GM04504 (cell line): ENCODE data around the gene C1GALT1.
"Not testable (repeated sequence)": the region's sequence is repeated elsewhere in the genome, so short reads cannot be mapped to it uniquely, and the experiment has no call there.

Experiments used
- DNase-seq: peaks from one replicate; pipeline ENCODE4 v3.0.0-alpha.2; 2012; ENCODE audit warnings: low read depth

The C1GALT1 gene

DNA sequence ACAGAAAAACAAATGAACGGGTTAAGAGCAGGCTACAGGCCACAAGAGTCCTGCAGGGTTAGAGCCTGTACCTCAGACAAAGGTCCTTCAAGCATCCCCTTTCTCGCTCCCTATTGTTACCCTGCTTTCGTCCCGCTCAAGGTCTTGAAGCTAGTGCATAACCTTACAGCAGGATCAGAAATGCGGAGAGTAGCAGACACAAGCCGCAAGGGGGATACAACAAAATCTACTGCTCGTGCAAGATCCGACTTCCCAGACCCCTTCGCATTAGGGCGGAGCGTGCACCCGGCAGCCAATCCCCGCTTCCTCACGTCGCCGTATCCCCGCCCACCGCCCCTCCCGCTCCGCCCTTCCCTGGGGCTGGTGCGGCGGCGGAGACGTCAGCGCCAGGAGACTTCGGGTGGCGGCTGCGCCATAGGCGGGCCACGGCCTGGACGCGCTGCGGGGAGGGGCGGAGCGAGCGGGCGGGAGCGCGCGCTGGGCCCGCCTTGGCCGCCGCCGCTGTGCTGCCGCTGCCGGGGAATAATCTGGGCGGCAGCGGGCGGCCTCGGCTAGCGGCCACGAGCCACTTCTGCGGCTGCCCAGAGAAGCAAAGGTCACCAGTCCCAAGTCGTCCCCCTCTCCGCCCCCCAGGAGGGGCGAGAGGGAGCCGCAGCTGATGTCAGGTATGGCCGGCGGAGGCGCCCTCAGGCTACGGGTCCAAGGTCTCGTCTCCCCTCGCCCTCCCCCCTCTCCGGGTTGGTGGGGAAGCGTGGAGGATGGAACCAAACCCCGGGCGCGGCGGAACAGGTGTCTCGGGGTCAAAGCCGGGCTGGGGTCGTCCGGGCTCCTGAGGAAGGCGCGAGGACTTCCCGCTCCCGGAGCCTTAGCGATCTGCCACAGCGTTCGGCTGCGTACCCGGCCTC, at the start of gene C1GALT1:
Gene C1GALT1, plus strand, starts transcription at position 389 of the 905 bp plus-strand sequence. CDS start 51,776 bp downstream, outside the sequence.
- DNase-seq, result peak; percentile 92

DNA sequence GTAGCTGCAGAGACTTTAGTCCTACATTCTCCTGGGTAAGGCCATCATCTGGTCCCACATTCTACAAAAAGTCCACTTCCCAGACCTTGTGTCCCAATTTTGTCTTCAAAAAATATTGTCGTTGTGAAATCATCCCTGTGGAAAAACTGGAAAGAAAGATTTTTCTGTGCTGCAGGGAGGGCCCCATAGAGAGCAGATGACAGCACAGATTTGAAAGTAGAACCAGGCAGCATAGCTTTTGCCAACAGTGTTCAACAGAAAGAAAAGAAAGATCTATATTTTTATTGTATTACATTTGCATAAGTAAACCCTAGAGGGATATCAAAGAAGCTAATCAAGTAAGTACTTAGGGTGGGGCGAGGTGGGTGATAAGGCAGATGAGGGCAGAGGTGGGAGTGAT, 48.3 kb upstream of the C1GALT1 start:
- DNase-seq, result no peak

DNA sequence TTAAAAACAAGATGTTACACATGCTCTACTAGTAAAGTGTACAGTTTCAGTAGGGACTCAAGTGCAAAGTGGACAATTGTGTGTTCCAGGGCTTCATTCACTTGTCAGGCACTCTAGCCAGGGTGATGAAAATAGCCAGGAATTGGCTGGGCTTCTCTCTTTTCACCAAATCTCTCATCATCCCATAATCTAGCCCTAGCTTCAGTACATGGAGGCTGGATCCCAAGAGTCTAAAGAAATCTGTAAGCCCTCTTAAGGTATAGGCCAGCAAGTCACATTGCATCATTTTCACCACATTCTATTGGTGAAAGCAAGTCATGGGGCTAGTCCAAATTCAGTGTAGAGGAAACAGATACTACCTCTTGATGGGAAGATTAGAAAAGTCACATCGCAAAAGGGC, 47.3 kb upstream of the C1GALT1 start:
- no peak for DNase-seq

DNA sequence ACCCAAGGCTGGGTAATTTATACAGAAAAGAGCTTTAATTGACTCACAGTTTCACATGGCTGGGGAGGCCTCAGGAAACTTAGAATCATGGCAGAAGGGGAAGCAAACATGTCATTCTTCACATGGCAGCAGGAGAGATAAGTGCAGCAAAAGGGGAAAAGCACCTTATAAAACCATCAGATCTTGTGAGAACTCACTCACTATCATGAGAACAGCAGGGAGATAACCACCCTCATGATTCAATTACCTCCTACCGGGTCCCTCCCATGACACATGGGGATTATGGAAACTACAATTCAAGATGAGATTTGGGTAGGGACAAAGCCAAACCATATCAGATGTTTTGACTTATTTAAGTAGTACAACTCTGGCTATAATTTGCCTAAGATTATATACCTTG, 46.4 kb upstream of the C1GALT1 start:
- DNase-seq, result not testable (repeated sequence)

DNA sequence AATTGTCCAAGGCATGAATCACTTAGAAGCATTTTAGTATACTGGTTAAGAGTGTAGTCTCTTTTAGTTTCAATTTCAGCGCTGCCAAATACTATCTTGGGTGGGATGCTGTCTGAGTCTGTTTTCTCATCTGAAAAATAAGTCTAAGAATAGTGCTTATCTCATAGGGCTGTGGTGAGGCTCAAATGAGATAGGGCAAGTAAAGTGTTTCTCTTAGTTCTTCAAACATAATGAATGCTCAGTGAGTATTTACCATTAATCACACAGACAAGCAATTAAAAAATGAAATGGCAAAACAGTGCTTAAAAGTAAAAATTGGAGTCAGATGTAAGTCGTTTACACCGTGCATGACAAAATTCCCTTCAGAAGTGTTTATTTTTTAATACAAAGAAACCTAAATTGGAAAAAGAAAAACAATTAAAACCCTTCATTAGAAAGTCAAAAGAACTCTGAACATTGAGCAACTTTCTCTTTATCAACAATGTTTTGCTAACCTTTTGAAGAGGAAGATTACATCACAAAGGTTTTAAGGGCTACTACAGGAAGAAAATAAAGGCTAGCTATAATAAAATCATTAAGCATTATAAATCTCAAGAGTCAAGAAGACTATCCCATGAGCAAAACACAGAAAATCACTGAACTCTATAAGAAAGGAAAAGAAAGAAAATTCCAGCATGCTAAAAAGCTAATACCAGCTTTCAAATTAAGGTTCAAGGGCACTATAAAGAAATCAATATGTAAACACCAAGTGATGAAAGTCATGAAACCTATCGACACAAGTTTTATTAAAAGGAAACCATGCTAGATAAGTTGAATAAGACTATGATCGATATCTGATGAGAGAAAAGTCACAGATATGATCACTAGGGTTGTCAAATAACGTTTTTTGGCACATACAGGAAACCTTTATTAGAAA, 45.6 kb upstream of the C1GALT1 start:
- no peak for DNase-seq

DNA sequence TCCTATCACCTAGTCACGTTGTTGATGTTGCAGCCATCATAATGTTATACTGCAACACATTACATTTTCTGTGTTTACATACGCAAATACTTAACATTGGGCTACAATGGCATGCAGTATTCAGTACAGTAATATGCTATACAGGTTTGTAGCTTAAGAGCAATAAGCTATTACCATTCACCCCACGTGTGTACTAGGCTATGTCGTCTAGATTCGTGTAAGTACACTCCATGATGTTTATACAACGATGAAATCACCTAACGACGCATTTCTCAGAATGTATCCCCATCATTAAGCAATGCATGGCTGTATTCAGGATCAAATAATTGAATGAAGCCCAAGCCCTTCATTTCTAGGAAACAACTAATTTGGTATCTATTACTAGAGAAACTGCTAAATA, 43.4 kb upstream of the C1GALT1 start:
- DNase-seq, result no peak

DNA sequence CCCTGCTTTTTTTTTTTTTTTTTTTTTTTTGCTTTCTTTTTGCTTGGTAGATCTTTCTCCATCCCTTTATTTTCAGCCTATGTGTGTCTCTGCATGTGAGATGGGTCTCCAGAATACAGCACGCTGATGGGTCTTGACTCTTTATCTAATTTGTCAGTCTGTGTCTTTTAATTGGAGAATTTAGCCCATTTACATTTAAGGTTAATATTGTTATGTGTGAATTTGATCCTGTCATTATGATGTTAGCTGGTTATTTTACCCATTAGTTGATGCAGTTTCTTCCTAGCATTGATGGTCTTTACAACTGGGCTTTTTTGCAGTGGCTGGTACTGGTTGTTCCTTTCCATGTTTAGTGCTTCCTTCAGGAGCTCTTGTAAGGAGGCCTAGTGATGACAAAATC, 38.9 kb upstream of the C1GALT1 start:
- DNase-seq, result not testable (repeated sequence)

DNA sequence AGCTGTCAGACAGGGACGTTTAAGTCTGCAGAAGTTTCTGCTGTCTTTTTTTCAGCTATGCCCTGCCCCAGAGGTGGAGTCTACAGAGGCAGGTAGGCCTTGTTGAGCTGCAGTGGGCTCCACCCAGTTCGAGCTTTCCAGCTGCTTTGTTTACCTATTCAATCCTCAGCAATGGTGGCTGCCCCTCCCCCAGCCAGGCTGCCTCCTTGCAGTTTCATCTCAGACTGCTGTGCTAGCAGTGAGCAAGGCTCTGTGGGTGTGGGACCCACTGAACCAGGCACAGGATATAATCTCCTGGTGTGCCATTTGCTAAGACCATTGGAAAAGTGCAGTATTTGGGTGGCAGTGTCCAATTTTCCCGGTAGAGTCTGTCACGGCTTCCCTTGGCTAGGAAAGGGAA, 37.2 kb upstream of the C1GALT1 start:
- DNase-seq, result not testable (repeated sequence)

DNA sequence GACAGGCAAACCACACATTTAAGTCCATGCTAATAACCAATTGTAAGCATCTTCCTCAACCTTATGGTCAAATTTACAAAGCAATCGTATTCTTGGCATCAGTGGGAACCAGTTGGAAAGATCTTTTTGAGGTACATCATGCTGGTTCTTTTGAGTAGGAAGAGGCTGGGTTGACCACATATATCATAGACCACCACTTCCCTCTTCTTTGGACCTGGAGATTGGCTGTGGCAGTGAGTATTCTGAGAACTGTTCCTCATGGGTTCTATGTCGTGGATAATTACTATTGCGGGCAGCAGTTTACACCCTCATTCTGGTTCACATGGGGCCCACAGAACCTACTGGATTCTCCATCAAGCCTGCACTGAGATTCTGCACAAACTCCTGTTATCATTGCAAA, 35.5 kb upstream of the C1GALT1 start:
- no peak for DNase-seq

DNA sequence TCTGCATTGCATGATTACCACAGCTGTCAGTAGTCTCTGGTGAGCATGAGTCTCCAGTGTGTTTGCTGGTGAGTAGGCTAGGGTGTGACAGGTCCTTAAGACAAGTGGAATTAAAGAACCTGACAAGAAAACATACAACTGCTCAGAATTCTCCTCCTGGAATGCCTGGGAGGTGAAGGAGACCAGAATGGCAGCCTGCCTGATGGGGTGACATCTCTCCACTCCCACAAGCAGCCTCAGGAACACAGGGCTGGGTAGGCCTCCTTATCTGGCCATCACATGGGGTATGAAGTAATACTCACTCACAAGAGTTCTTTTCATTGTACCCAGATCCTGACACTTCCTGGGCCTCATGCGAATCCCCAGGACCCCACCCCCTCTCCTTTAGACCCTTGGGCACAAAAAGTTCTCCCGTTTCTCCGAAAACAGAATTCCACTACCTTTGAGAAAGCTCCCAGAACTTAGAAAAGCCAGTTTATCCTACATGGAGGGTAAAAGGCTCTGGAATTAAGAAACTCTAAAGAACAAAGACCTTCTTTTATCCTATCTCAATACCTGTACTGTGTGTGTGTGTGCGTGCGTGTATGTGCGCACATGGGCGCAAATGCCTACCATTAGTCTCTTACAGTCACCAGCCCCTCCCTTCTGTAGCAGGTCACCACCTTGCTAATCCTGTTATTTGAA, 33.4 kb upstream of the C1GALT1 start:
- DNase-seq, result no peak

DNA sequence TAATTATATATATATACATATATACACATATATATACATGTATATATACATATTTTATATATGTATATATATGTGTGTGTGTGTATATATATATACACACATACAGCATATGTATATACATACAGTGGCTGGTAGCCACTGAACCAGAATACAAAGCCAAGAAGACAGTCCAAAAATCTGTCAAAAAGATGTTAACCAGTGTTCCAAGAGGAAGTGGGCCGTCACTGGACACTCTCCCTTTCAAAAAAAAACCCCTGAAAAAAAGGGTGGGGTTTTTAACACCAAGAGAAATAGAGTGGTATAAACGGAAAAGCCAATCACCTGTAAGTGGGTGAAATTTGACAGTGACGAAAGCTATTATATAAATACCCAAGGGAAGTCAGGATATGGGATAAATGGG, 31.1 kb upstream of the C1GALT1 start:
- DNase-seq, result no peak

DNA sequence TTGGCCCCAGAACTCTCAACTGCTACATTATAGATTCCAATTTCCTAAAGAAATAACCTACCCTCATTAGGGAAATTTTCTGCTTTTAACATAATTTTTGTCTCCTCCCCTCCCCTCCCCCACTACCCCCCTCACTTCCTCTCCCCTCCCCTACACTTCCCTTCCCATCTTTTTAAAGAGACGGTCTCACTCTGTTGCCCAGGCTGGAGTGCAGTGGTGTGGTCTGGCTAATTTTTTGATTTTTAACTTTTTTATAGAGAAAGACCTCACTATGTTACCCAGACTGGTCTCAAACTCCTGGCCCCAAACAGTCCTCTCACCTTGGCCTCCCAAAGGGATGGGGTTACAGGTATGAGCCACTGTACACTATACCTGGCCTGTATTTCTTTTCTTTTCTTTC, 30.5 kb upstream of the C1GALT1 start:
- no peak for DNase-seq

DNA sequence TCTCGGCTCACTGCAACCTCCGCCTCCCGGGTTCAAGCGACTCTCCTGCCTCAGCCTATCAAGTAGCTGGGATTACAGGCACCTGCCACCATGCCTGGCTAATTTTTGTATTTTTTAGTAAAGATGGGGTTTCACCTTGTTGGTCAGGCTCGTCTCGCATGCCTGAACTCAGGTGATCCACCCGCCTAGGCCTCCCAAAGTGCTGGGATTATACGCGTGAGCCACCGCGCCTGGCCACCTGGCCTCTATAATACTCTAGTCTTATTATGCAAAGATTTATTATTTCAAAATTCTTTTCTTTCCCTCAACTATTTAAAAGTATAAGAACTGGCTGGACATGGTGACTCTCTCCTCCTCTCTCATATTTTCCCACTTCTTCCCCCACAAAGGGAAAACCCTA, 30.0 kb upstream of the C1GALT1 start:
- no peak for DNase-seq

DNA sequence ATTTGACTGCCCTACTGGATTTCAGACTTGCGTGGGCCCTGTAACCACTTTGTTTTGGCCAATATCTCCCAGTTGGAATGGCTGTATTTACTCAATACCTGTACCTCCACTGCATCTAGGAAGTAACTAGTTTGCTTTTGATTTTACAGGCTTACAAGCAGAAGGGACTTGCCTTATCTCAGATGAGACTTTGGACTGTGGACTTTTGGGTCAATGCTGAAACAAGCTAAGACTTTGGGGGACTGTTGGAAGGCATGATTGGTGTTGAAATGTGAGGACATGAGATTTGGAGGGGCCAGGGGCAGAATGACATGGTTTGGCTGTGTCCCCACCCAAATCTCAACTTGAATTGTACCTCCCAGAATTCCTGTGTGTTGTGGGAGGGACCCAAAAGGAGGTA, 28.0 kb upstream of the C1GALT1 start:
- DNase-seq, result not testable (repeated sequence)

DNA sequence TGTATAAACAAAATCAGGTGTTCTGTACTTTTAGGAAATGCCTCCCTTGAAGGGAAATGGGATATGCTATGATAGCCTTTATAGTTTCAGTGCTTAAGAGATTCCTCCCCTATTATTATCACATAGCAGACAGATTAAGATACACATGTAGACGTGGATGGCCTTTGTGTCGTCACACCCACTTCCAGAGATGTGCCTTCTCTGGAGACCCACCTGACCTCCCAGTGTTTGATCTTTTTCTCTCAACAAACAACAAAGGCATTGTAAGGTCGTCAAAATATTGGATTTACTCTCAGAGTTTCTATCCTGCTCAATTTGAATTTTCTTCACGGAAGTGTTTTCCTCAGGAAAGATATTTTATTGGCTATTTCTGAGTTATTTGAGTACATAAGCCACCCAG, 25.7 kb upstream of the C1GALT1 start:
- DNase-seq, result no peak

DNA sequence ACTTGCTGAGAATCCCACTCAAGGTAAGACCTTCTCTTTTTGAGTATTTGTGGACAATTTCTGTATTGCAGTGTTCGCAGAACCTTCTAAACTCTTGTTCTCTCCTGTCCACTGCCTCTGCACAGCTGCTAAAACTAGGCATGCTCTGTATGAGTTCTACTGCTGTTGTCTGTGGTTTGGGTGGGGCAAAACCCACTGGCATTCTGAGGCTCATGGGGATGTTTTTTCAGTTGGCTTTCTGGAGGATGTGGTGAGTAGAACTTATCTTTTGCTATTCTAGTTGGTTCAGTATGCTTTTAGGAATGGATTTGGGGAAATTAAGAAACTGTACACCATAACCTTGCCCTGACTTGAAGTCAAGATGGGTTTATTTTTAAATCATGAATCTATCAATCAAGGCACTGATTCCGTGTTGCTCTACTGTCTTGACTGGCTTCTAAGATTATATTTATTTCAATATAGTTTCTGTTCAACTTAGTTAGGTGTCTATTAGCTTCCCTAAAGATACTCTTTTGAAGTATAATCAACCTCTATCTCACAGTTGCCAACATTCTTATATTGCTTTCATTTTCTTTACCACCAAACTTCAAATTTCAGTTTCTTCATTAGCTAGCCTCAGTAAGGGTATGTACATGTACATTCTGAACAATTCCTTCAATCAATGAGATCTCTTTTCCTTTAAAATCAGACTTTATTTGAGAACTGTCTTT, 25.0 kb upstream of the C1GALT1 start:
- peak; percentile 33 for DNase-seq

DNA sequence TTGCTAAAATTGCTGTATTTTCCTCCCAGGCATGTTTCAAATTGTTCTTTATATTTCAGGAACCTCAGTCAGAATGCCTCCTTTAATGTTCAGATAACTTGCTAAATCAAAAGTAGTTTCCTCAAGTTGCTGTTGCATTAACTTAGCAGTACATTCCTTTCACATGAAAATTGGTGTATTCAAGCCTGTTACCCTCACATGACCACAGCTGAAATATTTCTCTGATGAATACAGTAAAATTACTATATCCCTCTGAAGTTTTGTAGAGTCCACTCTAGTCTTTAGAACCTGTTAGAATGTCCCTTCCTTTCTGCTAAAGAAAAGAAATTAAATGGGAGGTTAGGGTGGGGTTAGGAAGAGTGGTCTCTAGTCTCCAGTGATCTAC, 24.5 kb upstream of the C1GALT1 start:
- peak; percentile 38 for DNase-seq

DNA sequence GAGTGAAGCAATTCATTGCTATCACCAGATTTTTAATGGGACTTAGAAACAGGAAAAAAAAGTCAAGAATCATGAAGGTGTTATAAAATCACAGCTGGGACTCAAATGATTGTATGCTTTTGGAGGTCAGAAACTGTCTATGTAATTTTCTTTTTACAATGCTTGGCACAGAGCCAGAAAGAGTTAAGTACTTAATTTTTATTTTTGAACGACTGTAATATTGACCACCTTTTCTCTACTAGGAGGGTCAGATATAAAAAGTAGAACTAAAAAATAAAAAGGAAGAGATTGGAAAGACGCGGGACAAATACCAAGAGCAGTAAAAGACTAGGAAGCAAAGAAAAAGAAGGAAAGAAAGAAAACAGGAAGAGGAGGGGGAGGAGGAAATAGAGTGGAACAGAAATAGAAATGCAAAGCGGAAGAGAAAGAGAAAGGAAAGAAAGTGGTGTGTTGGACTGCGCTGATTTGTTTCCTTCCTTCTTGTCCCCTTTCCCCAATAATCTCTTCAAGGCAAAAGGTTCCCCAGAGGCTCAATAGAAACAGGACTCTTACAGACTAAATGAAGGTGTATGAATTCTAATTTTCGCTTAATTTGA, 23.2 kb upstream of the C1GALT1 start:
- no peak for DNase-seq

DNA sequence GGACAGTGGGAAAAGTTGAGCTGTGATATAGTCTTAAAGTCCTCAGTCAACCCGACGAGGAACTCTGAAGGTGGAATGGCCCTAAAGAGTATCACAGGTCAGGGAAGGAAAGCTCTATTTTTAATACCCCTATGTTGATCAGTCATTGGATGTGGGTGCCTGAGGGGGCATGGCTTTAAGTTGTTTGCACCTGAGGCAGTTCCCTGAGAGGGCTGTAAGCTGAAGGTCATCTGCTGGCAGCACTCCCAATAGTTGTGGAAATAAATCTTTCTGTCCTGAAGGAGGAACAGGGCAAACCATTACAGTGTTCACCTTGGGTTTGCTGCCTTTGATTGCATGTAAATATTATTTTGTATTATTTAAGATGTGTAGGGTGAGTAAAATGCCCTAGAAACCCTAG, 17.8 kb upstream of the C1GALT1 start:
- no peak for DNase-seq

DNA sequence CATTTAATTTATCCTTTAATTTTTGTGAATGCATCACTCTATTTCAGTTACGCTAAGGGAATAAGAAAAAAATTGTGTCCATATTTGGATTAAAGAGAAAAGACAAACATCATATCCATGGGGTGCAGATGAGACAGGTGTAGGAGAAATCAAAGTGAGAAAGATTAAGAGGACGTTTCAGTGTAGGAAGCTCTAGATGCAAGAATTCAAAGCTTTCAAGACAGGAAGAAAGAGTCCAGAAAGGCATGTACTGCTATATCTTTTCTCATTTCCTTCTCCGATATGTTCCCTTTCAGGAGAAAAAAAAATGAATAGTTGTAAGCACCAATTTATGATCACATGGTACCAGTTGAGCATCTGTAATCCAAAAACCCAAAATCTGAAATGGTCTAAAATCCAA, 17.0 kb upstream of the C1GALT1 start:
- DNase-seq, result no peak

DNA sequence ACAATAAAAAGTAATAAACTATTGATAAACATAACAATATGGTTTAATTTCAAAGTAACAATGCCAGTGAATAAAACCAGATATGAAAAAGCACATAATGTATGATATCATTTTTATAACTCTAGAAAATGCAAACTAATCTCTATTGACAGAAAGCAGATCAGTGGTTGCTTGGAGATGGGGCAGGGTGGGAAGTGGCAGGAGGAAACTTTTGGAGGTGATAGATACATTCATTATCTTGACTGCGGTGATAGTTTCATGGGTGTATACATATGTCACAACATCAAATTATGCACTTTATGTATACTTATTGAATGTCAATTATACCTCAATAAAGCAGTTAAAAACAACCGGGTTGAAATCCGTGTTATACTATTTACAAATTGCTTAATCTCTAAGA, 16.0 kb upstream of the C1GALT1 start:
- DNase-seq, result no peak
